HG02981 (cell line): ENCODE data around the gene GSDMA.
"Not testable (repeated sequence)": the region's sequence is repeated elsewhere in the genome, so short reads cannot be mapped to it uniquely, and the experiment has no call there.

Experiments
- ATAC-seq: cut with Tn5 transposase; IDR thresholded peaks from one replicate; pipeline ENCODE4 v1.9.1; 2021; ENCODE audit warnings: mild to moderate bottlenecking, moderate library complexity; ENCODE audit not compliant: unreplicated experiment

Gene GSDMA

DNA sequence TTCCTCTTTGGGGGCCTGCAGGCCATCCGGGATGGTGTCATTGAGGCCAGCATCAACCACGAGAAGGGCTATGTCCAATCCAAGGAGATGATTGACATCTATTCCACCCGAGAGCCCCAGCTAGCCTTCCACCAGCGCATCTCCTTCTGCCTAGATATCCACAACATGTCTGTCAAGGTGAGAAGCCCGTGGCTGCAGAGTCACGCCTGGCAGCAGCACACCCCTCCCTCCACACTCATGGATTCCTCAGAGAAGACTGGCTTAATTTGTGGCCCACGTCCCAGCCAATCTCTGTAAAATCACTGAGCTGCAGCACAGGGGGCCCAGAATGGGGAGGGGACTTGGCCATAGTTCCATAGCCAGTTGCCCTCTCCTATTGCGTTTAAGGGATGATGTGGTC lies 33.4 kb downstream of the GSDMA start:
- no peak for ATAC-seq

DNA sequence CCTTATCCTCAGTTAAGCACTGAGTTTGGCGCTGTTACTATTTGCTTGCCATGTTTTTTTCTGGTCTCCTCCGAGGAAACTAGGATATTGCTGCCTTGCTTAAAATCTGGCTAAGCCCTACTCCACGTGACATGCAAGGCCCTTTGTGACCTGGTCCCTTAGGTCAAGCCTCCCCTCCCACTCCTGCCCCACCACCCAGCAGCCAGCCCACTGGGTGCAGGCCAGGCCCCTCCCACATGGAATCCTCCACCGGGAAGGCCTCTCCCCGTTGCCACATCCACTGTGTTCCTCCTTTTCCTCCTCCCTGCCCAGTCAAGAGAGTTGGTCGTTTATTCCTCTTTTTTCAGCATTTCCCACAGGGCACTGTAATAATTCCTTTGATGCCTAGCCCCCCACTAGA lies 34.0 kb downstream of the GSDMA start:
- ATAC-seq, result no peak

DNA sequence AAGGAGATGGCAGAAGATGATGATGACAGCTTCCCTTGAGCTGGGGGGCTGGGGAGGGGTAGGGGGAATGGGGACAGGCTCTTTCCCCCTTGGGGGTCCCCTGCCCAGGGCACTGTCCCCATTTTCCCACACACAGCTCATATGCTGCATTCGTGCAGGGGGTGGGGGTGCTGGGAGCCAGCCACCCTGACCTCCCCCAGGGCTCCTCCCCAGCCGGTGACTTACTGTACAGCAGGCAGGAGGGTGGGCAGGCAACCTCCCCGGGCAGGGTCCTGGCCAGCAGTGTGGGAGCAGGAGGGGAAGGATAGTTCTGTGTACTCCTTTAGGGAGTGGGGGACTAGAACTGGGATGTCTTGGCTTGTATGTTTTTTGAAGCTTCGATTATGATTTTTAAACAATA lies 34.7 kb downstream of the GSDMA start:
- no peak for ATAC-seq

DNA sequence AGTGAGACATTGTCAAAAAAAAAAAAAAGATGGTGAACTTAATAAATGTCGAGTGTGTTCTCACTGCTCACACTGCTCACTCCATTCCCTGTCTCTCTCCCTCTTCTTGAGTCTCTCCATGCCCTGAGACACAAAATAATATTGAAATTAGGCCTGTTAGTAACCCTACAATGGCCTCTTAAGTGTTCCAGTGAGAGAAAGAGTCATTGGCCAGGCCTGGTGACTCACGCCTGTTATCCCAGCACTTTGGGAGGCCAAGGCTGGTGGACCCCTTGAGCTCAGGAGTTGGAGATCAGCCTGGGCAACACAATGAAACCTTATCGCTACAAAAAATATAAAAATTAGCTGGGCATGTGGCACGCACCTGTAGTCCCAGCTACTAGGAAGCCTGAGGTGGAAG lies 36.3 kb downstream of the GSDMA start:
- no peak for ATAC-seq

DNA sequence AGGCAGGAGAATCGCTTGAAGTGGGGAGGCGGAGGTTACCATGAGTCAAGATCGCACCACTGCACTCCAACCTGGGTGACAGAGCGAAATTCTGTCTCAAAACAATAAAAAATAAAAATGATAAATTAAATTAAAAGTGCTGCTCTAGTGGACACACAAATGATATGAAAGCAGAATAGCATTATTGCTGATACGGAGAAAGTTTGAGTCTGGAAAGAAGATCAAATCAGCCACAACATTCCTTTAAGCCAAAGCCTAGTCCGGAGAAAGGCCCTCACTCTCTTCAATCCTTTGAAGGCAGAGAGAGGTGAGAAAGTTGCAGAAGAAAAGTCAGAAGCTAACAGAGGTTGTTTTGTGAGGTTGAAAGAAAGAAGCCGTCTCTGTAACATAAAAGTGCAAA lies 37.4 kb downstream of the GSDMA start:
- ATAC-seq, result no peak

DNA sequence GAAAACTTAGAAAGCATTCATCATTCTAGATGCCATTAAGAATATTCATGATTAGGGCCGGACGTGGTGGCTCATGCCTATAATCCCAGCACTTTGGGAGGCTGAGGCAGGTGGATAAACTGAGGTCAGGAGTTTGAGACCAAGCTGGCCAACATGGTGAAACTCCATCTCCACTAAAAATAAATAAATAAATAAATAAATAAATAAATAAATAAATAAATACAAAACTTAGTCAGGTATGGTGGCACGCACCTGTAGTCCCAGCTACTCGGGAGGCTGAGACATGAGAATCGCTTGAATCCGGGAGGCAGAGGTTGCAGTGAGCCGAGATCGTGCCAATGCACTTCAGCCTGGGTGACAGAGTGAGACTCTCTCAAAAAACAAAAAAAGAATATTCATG lies 38.5 kb downstream of the GSDMA start:
- not testable (repeated sequence) for ATAC-seq

DNA sequence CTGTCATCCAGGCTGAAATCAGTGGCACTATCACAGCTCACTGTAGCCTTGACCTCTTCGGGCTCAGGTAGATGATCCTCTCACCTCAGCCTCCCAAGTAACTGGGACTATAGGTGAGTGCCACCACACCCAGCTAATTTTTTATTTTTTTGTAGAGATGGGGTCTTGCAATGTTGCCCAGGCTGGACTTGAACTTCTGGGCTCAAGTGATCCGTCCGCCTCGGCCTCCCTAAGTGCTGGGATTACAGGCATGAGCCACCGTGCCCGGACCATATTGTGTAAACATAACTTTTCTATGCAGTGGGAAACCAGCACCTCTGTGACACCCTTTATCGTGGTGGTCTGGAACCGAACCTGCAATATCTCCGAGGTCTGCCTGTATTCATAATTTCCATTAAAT lies 41.3 kb downstream of the GSDMA start:
- no peak for ATAC-seq

DNA sequence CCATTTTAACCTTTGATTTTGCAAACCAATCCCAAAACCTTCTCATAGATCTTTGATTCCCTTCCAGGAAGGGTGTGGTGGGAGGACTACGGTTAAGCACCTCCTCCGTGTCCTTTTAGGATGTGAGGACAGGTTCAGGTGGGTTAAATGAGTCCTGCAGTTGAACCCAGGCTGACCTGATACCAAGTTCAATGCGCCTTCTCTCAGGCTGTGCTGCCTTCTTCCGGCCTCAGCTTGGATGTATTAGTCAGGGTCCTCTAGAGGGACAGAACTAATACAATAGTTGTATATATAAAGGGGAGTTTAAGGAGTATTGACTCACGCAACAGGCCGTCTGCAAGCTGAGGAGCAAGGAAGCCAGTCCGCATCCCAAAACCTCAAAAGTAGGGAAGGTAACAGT lies 41.9 kb downstream of the GSDMA start:
- ATAC-seq, result no peak

DNA sequence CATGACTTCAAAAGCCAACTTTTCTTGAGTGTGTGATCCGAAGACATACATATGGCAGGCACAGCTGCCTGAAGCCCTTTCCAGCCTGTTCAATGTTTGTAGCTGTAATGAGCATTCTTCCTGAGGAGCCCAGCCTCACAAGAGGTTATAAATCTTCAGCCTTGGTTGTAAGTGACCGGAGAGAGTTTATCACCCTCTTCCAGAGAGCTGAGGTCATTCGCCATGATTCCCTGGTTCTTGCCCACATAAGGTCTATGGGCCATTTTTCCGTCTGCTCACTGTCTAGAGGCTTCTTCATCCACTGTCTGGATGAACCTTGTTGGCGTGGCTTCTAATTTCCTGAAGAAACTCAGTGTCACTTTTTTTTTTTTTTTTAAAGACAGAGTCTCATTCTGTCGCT lies 42.7 kb downstream of the GSDMA start:
- ATAC-seq, result no peak

DNA sequence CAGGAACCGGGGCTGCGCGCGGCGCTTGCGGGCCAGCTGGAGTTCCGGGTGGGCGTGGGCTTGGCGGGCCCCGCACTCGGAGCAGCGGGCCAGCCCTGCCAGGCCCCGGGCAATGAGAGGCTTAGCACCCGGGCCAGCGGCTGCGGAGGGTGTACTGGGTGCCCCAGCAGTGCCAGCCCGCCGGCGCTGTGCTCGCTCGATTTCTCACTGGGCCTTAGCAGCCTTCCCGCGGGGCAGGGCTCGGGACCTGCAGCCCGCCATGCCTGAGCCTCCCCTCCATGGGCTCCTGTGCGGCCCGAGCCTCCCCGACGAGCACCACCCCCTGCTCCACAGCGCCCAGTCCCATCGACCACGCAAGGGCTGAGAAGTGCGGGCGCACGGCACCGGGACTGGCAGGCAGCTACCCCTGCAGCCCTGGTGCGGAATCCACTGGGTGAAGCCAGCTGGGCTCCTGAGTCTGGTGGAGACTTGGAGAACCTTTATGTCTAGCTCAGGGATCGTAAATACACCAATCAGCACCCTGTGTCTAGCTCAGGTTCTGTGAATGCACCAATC lies 48.2 kb downstream of the GSDMA start:
- not testable (repeated sequence) for ATAC-seq

DNA sequence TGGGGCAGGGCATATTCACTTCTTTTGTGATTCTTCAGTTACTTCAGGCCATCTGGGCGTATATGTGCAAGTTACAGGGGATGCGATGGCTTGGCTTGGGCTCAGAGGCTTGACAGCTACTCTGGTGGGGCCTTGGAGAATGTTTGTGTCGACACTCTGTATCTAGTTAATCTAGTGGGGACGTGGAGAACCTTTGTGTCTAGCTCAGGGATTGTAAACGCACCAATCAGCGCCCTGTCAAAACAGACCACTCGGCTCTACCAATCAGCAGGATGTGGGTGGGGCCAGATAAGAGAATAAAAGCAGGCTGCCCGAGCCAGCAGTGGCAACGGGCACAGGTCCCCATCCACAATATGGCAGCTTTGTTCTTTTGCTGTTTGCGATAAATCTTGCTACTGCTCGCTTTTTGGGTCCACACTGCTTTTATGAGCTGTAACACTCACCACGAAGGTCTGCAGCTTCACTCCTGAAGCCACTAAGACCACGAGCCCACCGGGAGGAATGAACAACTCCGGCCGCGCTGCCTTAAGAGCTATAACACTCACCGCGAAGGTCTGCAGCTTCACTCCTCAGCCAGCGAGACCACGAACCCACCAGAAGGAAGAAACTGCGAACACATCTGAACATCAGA lies 49.3 kb downstream of the GSDMA start:
- not testable (repeated sequence) for ATAC-seq

DNA sequence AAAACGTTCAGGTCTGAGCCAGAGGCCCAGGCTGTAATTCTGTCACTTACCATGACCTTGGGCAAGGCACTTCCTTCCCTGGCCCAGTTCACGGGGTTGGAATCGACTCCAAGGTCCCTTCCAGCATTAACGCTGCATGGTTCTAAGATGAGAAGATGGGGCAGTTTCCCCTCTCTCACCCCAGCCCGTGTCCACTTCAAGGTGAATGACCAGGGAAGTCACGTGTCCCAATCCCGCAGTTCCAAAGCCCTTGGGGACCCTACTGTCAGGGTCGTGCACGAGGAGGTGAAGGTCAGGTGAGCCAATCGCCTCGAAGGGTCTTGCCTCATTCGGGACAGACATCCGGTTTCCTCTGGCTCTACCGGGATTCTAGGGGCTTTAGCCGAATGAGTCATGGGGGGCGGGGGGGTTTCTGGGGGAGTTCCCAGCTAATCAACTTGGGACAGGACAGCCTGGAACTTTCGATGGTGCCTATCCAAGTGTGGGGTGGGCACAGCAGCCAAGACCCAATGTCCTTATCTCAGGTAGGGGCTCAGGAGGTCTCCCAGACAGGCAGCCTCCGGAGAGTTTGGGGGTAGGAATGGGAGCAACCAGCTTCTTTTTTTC lies 51.7 kb downstream of the GSDMA start:
- ATAC-seq, result no peak

DNA sequence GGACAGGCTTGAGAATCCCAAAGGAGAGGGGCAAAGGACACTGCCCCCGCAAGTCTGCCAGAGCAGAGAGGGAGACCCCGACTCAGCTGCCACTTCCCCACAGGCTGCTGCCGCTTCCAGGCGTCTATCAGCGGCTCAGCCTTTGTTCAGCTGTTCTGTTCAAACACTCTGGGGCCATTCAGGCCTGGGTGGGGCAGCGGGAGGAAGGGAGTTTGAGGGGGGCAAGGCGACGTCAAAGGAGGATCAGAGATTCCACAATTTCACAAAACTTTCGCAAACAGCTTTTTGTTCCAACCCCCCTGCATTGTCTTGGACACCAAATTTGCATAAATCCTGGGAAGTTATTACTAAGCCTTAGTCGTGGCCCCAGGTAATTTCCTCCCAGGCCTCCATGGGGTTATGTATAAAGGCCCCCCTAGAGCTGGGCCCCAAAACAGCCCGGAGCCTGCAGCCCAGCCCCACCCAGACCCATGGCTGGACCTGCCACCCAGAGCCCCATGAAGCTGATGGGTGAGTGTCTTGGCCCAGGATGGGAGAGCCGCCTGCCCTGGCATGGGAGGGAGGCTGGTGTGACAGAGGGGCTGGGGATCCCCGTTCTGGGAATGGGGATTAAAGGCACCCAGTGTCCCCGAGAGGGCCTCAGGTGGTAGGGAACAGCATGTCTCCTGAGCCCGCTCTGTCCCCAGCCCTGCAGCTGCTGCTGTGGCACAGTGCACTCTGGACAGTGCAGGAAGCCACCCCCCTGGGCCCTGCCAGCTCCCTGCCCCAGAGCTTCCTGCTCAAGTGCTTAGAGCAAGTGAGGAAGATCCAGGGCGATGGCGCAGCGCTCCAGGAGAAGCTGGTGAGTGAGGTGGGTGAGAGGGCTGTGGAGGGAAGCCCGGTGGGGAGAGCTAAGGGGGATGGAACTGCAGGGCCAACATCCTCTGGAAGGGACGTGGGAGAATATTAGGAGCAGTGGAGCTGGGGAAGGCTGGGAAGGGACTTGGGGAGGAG lies 52.5 kb downstream of the GSDMA start, which contains the start of gene CSF3:
TSS of gene CSF3 (plus strand) at position 436 of the 993 bp plus-strand sequence. CDS start at position 471, 35 bp downstream.
- no peak for ATAC-seq

DNA sequence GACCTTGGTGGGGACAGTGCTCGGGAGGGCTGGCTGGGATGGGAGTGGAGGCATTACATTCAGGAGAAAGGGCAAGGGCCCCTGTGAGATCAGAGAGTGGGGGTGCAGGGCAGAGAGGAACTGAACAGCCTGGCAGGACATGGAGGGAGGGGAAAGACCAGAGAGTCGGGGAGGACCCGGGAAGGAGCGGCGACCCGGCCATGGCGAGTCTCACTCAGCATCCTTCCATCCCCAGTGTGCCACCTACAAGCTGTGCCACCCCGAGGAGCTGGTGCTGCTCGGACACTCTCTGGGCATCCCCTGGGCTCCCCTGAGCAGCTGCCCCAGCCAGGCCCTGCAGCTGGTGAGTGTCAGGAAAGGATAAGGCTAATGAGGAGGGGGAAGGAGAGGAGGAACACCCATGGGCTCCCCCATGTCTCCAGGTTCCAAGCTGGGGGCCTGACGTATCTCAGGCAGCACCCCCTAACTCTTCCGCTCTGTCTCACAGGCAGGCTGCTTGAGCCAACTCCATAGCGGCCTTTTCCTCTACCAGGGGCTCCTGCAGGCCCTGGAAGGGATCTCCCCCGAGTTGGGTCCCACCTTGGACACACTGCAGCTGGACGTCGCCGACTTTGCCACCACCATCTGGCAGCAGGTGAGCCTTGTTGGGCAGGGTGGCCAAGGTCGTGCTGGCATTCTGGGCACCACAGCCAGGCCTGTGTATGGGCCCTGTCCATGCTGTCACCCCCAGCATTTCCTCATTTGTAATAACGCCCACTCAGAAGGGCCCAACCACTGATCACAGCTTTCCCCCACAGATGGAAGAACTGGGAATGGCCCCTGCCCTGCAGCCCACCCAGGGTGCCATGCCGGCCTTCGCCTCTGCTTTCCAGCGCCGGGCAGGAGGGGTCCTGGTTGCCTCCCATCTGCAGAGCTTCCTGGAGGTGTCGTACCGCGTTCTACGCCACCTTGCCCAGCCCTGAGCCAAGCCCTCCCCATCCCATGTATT lies 53.5 kb downstream of the GSDMA start:
- ATAC-seq, result no peak

DNA sequence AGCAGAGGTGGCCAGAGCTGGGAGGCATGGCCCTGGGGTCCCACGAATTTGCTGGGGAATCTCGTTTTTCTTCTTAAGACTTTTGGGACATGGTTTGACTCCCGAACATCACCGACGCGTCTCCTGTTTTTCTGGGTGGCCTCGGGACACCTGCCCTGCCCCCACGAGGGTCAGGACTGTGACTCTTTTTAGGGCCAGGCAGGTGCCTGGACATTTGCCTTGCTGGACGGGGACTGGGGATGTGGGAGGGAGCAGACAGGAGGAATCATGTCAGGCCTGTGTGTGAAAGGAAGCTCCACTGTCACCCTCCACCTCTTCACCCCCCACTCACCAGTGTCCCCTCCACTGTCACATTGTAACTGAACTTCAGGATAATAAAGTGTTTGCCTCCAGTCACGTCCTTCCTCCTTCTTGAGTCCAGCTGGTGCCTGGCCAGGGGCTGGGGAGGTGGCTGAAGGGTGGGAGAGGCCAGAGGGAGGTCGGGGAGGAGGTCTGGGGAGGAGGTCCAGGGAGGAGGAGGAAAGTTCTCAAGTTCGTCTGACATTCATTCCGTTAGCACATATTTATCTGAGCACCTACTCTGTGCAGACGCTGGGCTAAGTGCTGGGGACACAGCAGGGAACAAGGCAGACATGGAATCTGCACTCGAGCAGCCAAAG lies 54.7 kb downstream of the GSDMA start:
- no peak for ATAC-seq

DNA sequence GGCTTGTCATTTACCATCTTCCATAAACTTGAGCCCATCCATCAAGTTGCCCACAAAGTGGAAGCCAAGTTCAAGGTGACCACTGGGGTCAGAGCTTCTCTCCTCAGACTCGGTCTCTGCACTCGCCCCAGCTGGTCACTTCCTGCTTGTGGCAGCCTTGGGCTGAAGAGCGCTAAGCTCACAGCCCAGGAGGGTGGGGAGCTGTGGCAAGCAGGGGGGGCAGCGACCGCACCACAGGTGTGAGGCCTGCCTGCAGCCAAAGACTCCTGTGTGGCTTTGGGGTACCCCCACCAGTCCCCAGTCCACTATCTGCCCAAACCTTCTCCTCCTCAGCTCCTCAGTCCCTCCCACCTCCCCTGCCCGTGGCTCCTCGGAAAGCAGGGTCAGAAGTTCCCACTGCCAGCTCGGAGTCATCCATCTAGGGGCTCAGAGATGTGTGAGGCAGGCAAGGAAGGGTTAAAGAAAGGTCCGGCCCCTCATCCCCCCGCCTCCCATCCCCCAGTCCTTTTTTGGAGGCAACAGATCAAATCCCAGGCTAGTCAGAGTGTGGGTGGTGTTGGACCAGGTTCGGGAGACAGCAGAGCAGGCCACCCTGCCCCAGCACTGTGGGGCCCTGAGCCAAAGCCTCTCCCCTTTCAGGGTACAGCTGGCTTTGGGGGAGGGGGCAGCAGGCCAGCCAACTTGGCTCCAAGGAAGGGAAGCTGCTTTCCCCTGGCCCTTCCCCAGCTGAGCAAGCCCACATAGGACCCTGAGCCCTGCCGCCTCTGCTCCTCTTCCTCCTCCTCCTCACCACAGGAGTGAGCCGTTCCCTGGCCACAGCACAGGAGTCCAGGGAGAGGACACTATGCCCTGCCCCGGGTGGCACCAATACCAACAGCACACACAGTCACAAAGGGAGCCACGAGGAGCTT lies 55.7 kb downstream of the GSDMA start:
- ATAC-seq, result no peak

DNA sequence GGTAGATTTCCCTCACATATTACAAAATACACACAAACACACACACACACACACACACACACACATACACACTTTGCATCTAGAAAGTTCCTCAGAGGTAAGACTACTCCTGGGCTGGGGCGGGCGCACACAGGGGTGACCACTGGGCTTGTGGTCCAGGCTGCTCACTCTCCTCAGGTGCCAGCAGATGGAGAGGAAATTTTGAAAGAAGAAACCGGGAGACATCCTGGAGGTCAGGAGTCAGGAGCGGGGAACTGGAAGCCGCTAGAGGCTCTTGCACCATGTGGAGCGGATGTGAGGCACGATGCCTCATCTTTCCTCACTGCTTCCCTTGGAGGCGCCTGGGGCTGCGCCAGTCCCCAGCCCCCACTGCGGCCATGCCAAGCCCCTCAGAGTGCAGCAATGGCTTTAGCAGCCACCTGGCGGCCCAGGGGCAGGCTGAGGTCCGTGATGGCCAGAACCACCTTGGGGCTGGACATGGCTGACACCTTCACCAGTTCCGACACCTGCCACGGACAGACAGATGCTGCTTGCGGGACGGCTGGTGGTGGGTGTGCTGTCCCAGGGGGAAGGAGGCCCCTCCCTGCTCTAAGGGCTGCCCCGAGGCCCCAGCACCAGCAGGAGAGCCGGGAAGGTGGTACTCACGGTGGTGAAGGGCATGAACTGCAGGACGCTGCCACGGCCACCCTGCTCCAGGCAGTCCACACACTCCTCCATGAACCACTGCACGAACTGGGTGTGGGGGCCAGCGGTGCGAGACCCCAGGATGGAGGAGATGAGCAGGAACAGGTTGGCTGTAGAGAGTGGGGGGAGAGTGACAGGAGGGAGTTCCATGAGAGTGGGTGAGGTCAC lies 56.6 kb downstream of the GSDMA start:
- ATAC-seq, result no peak

DNA sequence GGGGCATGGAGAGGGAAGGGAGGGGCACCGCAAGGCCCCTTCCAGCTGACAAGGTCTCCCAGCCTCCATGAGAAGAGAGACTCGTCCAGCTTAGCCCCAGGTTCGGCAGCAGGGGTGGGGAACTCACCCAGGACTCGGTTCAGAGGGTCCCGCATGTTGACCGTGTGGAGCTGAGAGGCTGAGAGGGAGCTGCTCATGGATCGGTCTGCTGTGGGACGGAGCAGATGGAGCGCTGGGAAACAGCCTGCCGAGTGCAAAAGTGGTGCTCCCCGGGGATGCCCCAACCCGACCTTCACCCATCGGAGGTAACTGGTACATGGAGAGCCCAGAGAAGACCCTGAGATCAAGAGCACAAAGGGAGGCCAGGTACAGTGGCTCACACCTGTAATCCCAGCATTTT lies 57.3 kb downstream of the GSDMA start:
- no peak for ATAC-seq
